Measurements from ENCODE around the gene GCFC2.
A peak's percentile ranks its signal among the peaks of the same experiment; 100 is the strongest.
"Not testable (repeated sequence)": the region's sequence is repeated elsewhere in the genome, so short reads cannot be mapped to it uniquely, and the experiment has no call there.

GCFC2 gene

GRCh38 chr2:75680402-75680801 is 30.3 kb downstream of the GCFC2 start:
- no peak for DNase-seq (ENCODE audit: low read depth in 4 of 4, low spot score in 1 of 4)

- DNase-seq (ENCODE audit: low read depth in 4 of 4, low spot score in 1 of 4), result no peak
These were observed 31.2 kb downstream of the GCFC2 start for GRCh38 chr2:75679556-75679955.

- no peak for DNase-seq (ENCODE audit: low read depth in 4 of 4, low spot score in 1 of 4)
These were observed 34.3 kb downstream of the GCFC2 start for GRCh38 chr2:75676464-75676863.

GRCh38 chr2:75675908-75676307 is 34.8 kb downstream of the GCFC2 start:
- DNase-seq (ENCODE audit: low read depth in 4 of 4, low spot score in 1 of 4), result no peak

DNA sequence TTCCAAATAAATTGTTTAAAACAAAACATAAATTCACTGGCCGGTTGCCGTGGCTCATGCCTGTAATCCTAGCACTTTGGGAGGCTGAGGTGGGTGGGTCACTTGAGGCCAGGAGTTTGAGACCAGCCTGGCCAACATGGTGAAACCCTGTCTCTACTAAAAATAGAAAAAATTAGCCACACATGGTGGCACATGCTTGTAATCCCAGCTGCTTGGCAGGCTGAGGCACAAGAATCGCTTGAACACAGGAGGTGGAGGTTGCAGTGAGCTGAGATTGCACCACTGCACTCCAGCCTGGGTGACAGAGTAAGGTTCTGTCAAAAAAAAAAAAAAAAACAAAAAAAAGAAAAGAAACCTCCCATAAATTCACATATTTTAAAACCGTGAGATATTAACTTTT is 35.3 kb downstream of the GCFC2 start:
- DNase-seq (ENCODE audit: low read depth in 4 of 4, low spot score in 1 of 4), result not testable (repeated sequence)

- no peak for DNase-seq (ENCODE audit: low read depth in 4 of 4, low spot score in 1 of 4)
These were observed 42.8 kb downstream of the GCFC2 start for GRCh38 chr2:75667884-75668283.

- no peak for DNase-seq (ENCODE audit: low read depth in 4 of 4, low spot score in 1 of 4)
These were observed 43.8 kb downstream of the GCFC2 start for GRCh38 chr2:75666911-75667310.

- DNase-seq (ENCODE audit: low read depth in 4 of 4, low spot score in 1 of 4), result no peak
These were observed 52.9 kb downstream of the GCFC2 start for GRCh38 chr2:75657798-75658197.

- no peak for DNase-seq (ENCODE audit: low read depth in 4 of 4, low spot score in 1 of 4)
These were observed 54.2 kb downstream of the GCFC2 start for GRCh38 chr2:75656563-75656962.

DNA sequence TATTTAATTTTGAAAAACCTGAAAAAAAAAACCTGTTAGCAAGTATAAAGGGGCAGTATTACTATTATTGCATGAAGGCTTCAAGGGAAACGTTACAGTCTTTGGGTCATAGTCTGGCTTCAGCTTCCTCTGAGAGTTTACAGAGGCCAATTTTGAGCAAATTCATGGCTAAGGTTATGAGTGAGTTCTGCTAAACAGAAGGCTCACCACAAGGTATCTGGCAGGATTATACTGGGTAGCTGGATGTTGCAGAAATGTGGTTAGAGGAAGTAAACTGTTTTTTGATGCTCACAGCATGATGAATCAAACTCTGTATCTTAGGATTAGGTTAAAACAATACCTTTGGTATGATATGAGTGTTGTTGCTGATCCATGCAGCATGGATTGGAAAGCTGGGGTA is 54.9 kb downstream of the GCFC2 start:
- DNase-seq (ENCODE audit: low read depth in 4 of 4, low spot score in 1 of 4), result no peak

DNA sequence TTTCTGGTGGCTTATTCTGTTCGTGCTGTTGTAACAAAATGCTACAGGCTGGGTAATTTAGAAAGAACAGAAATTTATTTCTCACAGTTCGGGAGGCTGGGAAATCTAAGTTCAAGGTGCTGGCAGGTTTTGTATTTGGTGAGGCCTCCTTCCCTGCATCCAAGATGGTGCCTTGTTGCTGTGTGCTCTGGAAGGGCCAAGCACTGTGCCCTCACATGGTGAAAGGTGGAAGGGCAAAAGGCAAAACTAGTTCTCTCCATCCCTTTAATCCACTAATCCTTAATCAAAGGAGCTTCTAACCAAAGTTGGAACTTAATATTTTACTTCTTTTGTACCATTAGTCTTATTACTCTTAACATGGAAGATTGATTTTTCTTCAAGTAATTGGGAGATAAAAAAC is 56.7 kb downstream of the GCFC2 start:
- DNase-seq (ENCODE audit: low read depth in 4 of 4, low spot score in 1 of 4), result no peak

DNA sequence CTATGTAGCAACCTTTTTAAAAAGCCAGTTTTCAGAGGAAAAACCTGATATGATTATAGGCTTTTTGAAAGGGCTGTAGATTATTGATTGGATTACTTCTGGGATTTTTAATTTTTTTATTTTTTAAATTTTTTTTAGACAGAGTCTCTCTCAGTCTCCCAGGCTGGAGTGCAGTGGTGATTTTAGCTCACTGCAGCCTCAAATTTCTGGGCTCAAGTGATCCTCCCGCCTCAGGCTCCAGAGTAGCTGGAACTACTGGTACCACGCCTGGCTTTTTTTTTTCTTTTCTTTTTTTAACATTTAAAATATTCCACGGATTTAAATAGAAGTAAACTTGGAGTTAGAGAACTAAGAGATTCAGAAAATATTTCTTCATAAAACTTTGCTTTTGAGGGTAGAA is 62.9 kb downstream of the GCFC2 start:
- DNase-seq (ENCODE audit: low read depth in 4 of 4, low spot score in 1 of 4), result no peak

GRCh38 chr2:75646583-75647425 is 63.9 kb downstream of the GCFC2 start, which contains the start of gene MRPL19:
Gene MRPL19 (plus strand): TSS chr2:75646783. CDS start chr2:75646808, 25 bp downstream.
- DNase-seq (ENCODE audit: low read depth in 4 of 4, low spot score in 1 of 4), result peak; percentile 38 to 61 (median 52)

DNA sequence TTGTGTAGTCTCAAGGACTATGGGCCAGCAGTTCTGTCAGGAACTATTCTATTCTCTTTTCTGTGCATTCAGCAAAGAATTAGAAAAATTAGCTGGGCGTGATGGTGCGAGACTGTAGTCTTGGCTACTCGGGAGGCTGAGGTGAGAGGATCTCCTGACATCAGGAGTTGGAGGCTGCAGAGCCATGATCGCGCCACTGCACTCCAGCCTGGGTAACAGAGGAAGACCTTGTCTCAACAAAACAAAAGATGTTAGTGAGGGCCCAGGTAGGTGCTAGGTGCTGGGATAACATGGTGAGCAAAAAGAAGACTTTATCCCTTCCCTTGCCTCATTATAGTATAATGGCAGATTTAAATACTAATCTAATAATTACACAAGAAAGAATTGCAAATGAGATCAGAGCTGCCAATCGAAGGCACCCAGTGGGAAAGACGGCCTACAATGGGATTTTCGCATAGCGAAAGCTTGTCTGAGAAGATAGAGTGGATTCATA is 64.6 kb downstream of the GCFC2 start:
- DNase-seq (ENCODE audit: low read depth in 4 of 4, low spot score in 1 of 4), result no peak

DNA sequence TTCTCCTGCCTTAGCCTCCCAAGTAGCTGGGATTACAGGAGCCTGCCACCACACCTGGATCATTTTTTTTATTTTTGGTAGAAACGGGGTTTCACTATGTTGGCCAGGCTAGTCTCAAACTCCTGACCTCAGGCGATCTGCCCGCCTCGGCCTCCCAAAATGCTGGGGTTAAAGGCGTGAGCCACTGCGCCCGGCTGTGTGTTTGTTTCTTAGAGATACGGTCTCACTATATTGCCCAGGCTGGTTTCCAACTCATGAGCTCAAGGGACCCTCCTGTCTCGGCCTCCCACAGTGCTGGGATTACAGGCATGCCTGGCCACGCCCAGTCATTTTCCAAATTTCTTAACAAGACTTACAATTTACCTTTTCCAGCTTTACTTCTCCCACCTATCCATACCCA is 65.1 kb downstream of the GCFC2 start:
- no peak for DNase-seq (ENCODE audit: low read depth in 4 of 4, low spot score in 1 of 4)

- no peak for DNase-seq (ENCODE audit: low read depth in 4 of 4, low spot score in 1 of 4)
These were observed 66.7 kb downstream of the GCFC2 start for GRCh38 chr2:75643980-75644379.

- DNase-seq (ENCODE audit: low read depth in 4 of 4, low spot score in 1 of 4), result no peak
These were observed 69.1 kb downstream of the GCFC2 start for GRCh38 chr2:75641587-75641986.

- DNase-seq (ENCODE audit: low read depth in 4 of 4, low spot score in 1 of 4), result peak in 3 of 4 experiments; percentile 28 to 35 (median 31)
These were observed 70.0 kb downstream of the GCFC2 start for GRCh38 chr2:75640621-75641121.

GRCh38 chr2:75637568-75637967 is 73.1 kb downstream of the GCFC2 start:
- no peak for DNase-seq (ENCODE audit: low read depth in 4 of 4, low spot score in 1 of 4)

GRCh38 chr2:75634945-75635344 is 75.8 kb downstream of the GCFC2 start:
- DNase-seq (ENCODE audit: low read depth in 4 of 4, low spot score in 1 of 4), result no peak

DNA sequence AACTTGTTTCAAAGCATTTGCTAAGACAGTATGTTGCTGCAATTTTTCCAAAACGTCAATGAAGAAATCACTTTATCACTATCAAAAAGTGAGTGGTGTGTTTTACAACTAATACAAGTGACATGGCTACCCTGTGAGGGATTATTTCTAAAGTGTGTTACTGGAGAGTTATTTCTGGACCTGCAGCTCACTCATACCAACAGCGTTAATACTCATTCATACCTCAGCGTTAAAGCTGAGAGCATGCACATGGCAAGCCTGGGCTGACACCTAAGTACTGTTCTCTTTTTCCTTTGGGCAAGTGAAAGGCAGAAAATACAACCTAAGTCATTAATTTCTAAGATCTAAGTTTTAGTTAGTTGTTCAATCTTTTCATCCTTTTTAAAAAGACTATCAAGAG is 77.1 kb downstream of the GCFC2 start:
- no peak for DNase-seq (ENCODE audit: low read depth in 4 of 4, low spot score in 1 of 4)

- no peak for DNase-seq (ENCODE audit: low read depth in 4 of 4, low spot score in 1 of 4)
These were observed 77.9 kb downstream of the GCFC2 start for GRCh38 chr2:75632813-75633212.

Data from stimulated activated CD4-positive, alpha-beta T cell treated with anti-CD3 and anti-CD28 coated beads, Interleukin-1b, Interleukin-23, amount 100 ng/mL, for 24 hours (primary cell).